H1 (cell line): Measurements from ENCODE around the gene CEP44.

ENCODE experiments used
- CBX5 ChIP-seq: fragments of 300-800, 300-1000 bp; sonication (generic); IDR thresholded peaks from 2 replicates; pipeline ENCODE4 v1.7.1; 2016; ENCODE audit warnings: antibody characterized with exemption, low read length, low read depth
- CTCF ChIP-seq, 3 experiments: IDR thresholded peaks; 1 replicate in 2 of 3; 2 replicates in 1 of 3; pipeline versions ENCODE4 v1.5.1 to v1.6.1; 2011; ENCODE audit warnings: low read length in 3 of 3, mild to moderate bottlenecking in 3 of 3, inconsistent platforms in 2 of 3, low read depth in 1 of 3, moderate library complexity in 1 of 3; ENCODE audit not compliant: insufficient read depth in 1 of 3; ENCODE audit errors: control extremely low read depth in 1 of 3
- EGR1 ChIP-seq: IDR thresholded peaks from 2 replicates; pipeline ENCODE4 v1.6.1; 2011; ENCODE audit warnings: low read depth, low read length, borderline replicate concordance
- NANOG ChIP-seq: IDR thresholded peaks from 2 replicates; pipeline ENCODE4 v1.6.1; 2011; ENCODE audit warnings: low read length, low read depth, mild to moderate bottlenecking, inconsistent platforms; ENCODE audit not compliant: insufficient read depth, poor library complexity, severe bottlenecking
- POLR2AphosphoS5 ChIP-seq: IDR thresholded peaks from 2 replicates; pipeline ENCODE4 v1.6.1; 2011; ENCODE audit warnings: low read depth, low read length
- SP4 ChIP-seq: IDR thresholded peaks from 2 replicates; pipeline ENCODE4 v1.6.1; 2012; ENCODE audit warnings: low read length, inconsistent platforms

GRCh38 chr4:174316954-174317353 lies 33.2 kb downstream of the CEP44 start:
- TF ChIP-seq NANOG (no peak), CTCF (IDR thresholded peaks at IDR 0.05; ENCODE audit: control extremely low read depth in 1 of 3, insufficient read depth in 1 of 3, low read depth in 1 of 3, low read length in 3 of 3) (no peak), POLR2AphosphoS5 (no peak), EGR1 (no peak), SP4 (no peak), CBX5 (no peak)
